A204.1 (cell line): ENCODE data around the gene TTC39A.

ENCODE experiments used
- FAIRE-seq: peaks from 2 replicates; lab custom pipeline; 2012; peaks lifted over from hg19 to GRCh38; lab: Jason Lieb, UNC

The TTC39A gene

DNA sequence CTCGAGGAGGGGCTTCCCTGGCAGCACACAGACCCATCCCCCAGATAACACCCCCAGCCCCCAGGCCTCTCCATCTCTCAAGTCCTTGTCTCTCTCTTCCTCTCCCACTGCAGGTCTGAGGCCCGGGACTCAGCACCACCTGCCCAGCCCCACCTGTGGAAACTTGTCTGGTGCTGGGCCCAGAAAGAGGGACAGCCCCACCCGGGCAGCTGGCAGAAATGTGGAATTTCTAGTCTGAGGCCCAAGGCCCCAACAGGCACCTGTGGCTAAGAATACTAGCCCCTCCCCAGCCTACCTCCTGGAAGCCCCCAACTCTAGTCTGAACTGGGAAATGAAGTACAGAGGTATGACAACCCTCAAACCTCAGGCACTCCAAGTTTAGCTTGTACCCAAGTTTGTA lies 15.4 kb downstream of the TTC39A start:
- no peak for FAIRE-seq

DNA sequence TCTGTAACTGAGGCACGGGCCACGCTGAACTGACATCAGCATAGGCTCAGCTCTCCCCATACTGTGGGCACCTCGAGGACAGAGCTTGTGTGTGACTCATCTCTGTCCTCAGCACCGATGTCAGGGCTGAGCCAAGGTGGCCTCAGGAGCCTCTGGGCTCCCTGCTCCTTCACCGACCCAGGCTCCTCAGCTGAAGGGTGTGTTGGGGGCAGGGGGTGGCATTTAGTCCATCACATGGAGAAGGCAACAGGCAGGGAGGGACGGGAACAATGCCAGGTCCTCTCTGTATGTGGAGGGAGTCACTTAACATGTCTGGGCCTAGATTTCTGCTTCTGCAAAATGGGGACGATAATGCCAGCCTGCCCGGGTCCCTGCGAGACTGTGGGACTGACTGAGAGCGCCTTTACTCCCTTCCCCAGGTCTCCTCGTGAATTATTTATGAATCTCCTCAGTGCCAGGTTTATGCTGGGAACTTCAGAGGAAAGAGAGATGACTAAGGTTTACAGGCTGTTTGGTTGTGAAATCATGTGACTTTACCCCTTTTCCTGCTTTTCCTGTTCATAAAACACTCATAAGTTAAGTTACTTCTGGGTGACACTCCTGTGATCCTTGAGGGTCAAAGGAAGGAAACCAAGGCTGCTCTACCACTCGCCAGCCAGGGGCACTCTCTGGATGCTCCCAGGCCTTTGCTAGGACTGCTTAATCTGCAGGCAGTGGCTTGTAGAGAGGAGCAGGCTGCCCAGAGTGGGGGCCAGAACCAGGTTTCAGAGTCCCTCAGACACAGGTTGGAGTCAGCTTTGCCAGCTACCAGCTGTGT lies 16.2 kb downstream of the TTC39A start:
- no peak for FAIRE-seq

DNA sequence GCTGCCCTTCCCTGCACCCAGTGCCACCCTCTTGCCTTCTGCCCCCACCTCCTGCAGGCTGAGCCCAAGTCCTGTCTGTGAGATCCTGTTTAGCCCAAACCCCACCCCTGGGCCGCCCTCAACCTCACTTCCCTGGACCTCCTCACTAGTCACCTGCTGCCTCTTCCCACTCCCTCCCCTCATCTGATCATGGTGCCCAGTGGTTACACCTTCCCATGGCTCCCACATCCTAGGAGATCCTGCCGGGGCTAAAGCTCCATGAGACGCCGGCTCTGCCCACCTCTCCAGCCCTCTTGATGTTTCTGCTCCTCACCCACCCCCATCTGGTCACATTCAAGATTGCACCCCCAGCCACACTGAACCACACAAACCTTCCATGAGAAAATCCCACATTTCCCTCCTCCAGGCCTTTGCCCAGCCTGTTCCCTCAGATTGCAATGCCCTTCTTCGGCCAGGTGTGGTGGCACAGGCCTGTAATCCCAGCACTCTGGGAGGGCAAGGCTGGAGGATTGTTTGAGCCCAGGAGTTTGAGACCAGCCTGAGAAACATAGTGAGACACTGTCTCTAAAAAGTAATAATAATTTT lies 17.0 kb downstream of the TTC39A start:
- no peak for FAIRE-seq

DNA sequence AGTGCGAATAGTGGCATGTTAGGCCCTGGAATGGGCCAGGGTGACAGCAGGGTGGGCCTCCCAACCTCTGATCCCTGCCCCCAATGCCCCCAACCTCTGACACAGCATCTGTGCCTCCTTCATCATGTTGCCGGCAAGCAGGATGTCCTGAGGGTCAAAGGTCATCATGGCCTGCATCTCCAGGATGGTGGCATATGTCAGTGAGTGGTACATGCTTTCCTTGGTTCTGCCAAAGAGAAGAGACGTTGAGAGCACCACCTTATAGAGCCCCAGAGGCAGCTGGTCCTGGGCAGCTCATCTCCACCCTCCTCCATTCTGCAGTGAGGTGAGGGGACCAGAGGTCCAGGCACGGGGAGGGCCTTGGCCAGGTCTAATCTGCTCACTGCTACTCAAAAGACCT lies 17.6 kb downstream of the TTC39A start:
- no peak for FAIRE-seq

DNA sequence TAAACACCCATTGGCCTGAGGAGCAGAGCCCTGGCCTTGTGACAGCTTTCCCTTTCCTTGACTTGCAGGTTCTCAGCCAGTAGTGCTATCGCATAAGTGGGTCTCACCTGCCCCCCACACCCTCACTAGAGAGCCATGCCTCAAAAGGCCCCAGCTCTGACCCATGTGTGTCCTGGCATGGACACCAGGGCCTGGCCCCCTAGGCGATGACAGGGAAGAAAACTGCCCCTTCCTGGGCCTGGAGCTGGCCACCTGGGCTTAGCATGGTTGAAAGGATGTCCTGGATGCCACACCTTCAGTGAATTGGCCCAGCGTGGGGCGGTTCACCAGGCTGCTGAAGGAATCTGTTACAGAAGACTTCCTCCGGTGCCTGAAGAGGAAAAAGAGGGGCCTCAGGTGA lies 18.5 kb downstream of the TTC39A start:
- FAIRE-seq: no peak

DNA sequence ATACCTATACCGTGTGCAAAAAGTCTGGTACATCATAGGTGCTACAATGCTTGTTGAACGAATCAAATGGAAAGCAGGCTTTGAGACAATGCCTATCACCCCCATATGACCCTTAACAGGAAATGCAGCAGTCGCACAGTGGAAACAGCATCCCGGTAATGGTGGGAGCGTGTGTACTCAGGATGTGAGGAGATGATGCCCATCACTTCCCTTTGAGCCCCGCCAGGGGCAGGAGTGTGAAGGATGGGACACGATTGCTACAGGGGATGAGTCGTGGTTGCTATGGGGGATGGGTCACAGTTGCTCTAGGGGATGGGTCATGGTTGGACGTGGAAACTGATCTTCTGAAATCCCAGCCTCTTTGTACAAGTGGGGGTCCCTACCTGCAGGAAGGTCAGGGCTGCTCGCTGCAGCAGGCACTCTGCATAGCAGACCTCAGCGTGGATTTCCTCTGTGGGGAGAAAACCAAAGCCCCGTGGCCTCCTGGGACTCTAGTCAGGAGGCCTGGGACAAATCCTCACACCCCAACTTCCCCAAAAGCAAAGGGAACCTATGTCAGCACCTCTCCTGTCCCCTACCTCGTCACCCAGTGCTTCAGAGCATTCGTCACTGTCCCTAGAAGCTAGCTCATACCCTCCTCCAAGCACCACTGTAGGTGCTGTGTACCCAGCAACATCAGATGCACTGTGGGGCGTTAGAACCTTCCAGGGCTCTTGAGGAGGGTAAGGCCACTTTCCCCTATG lies 19.3 kb downstream of the TTC39A start:
- no peak for FAIRE-seq

DNA sequence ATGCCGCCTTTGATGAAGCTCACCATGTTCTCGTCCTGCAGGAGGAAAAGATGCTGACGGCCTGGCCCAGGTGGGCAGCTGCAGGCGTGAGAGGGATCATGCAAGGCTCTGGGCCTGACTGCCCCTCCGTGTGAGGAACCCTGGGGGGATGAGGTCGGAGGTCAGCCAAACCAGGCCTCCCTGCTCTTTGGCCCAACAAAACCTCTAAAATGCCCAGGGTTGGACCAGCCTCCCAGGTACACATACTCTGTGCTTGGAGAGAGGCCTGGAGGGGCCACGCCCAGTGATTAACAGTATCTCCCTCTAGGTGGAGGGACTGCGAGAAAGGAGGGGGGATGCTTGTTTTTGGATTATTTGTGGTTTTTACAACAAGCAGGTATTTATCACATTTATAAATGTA lies 21.1 kb downstream of the TTC39A start:
- FAIRE-seq: no peak

DNA sequence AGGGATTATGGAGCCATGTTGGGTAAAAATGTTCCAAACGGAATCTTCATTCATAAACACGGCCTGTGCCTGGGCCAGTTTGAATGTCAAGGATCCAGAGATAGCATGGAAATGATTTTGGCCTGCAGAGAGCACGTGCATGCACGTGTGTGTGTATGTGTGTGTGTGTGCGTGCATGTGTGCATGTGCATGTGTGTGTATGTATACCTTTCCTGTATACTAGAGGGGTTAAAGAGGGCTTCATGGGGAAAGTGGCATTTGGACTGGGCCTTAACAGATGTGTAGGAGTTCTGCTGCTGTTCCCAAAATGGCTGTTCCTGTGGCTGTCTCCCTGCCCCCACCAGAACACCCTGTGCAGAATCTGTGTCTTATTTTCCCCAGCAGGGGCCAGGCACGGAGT lies 21.7 kb downstream of the TTC39A start:
- no peak for FAIRE-seq

DNA sequence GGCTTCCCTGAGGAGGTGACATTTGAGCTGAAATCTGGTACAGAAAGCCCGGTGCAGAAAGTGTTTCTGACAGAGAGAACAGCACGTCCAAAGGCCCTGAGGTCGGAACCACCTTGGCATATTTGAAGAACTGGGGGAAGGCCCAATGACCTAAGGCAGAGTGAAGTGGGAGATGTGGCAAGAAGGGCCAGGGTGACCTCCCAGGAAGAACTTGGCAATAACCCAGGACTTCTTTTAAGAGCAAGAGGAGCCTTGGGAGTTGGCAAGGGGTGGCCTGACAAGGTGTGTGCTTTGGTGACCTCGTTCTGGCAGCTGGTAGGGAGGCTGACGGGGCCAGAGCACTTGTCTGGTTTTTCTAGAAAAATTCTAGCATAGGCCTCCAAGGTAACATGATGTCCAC lies 23.4 kb downstream of the TTC39A start:
- FAIRE-seq: no peak

DNA sequence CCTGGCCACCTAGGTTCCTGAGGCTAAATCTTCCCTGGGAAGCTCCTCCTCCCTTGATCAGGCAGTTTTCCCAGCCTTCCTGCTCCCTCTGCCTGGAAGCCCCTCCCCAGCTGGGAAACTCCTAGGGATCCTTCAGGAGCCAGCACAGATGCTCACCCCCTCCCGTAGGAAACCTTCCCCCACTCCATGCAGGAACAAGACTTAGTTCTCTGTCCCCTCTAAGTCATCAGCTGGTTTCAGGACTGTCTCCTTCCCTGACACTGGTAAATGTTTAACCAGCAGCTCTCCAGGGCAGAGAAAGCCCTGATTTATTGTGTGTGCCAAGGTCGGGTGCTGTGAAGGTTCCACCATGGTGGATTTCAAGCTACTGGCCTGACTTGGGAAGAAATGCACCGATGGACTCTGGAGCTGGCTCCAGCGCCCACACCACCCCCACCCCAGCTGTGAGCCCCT lies 25.0 kb downstream of the TTC39A start:
- FAIRE-seq: no peak

DNA sequence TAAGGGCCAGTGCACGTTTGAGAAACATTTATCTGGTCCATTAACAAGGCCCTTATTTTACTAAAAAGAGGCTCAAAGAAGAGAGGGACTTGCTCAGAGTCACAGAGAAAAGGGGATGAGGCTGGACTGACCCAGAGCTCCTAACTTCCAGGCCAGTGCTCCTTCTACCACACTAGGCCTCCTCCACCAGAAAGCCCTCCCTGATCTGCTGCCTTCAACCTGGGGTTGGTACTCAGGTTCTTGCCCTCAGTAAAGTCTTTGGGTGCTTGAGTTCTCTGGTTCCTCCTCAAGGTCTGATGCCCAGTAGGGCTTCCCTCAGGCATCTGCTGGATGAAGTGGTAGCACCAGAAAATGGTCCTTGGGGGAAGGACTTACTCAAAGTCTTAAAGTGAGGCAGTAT lies 26.0 kb downstream of the TTC39A start:
- FAIRE-seq: no peak

DNA sequence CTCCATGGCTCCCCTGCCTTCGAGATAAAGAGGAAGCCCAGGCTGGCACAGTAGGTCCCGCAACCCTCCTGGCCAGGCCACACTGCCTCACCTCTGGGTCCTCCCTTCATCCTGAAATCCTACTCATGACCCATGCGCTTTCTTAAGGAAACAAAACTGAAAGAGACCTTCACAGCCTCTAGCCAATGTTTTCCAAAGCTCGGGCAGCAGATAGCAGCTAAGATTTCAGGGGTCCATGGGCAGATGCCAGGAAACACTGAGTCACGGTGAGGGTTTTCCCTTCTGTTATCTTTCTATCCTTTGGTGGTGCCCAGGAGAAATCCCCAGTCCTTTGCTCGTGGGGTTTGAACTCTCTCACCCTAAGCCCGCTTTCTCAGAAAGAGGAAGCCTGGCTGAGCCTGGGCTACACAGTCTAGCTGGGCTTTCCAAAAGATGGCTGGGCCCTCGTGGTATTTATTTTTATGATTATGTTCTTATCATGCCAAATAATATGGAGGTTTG lies 26.6 kb downstream of the TTC39A start:
- no peak for FAIRE-seq

DNA sequence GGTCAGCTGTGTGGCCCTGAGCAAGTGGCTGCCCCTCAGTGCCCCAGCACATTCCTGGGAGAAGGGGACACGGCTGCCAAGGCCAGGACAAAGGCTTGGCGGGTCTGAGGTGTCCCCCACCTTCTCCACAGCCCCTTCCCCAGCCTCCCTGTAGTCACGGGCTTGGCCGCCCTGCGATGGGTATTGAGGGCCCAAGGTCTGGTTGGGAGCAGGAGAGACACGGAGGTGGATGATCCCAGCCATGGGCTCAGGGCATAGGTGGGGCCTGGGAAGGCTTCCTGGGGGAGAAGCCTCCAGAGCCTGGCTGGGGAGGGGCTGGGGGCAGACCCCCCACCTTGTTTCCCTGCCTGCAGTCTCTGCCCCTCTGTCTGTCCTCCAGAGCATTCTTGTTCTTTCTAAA lies 27.0 kb downstream of the TTC39A start:
- FAIRE-seq: no peak

DNA sequence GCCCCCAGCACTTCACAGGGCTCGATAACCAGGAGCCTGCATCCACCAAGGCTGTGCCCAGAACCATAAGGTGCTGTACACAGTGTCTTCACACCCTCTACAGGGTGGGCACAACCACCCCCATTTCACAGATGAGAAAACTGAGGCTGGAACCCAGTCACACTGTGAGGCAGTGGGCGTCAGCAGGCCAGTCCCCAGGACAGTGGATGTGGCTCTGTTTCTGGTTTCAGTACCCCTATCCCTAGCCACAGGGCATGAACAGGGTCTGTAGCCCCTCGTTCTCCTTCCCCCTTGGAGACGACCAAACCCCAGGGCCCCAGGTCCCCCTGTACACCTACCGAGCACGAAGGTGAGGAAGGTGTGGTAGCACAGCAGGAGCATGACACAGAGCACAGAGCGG lies 27.6 kb downstream of the TTC39A start:
- no peak for FAIRE-seq

DNA sequence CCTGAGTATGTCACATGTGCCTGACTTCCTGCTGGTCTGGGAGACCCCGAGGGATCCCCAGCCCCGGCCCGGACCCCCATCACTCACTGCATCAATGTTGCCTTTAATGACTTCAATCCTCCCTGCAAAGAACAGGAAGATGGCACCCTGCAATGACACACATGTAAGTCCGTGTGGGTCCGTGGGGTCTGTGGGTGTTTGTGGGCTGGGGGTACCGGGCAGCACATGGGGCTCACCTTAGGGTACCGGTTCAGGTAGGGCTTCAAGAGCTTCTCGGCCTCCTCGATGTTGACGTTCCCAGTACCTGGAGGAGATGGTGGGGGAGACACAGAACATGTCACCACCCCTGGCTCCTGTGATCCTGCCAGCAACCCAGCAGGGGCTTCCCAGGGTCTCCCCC lies 28.1 kb downstream of the TTC39A start:
- FAIRE-seq: no peak

DNA sequence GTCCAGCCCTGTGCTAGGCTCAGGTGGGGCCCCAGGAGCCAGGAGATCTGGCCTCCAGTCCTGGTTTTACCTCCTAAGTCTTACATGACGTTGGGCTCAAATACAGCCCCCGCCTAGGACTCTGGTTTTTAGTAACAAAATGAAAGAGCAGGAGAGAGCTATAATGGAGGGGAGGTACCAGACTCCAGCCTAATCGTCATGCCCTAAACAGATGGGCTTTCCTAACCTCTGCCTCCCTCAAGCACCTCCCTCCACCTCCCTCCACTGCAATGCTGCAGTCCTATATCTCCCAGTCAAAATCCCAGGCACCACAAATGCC lies 28.6 kb downstream of the TTC39A start:
- no peak for FAIRE-seq

DNA sequence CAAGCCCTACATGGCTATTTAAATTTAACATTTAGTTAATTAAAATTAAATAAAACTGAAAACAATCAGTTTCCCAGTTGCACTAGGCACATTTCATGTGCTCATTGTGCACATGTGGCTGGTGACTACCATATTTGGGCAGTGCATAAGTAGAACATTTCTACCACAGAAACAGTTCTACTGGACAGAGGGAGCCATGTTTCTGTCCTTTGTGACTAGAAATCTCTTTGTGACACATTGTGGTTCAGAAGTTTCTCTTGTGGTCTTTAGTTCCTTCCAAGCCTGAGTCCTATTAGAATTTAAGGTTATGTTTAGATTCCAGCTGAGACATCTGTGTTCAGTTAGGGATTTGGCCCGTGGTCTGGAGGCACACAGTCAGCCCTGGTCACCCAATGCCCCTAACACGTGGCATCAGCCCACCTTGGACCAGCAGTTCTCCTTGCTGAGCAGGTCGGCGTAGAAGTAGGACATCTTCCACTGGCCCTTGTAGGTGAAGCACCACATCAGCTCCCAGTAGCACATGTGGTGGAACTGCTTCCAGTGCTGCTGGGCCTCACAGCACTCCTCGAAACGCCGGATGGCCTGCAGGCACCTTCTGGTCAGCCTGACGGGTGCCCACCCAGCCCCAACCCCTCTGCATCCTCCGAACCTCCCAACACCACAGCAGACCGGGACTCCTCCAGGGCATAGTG lies 29.1 kb downstream of the TTC39A start:
- FAIRE-seq: no peak

DNA sequence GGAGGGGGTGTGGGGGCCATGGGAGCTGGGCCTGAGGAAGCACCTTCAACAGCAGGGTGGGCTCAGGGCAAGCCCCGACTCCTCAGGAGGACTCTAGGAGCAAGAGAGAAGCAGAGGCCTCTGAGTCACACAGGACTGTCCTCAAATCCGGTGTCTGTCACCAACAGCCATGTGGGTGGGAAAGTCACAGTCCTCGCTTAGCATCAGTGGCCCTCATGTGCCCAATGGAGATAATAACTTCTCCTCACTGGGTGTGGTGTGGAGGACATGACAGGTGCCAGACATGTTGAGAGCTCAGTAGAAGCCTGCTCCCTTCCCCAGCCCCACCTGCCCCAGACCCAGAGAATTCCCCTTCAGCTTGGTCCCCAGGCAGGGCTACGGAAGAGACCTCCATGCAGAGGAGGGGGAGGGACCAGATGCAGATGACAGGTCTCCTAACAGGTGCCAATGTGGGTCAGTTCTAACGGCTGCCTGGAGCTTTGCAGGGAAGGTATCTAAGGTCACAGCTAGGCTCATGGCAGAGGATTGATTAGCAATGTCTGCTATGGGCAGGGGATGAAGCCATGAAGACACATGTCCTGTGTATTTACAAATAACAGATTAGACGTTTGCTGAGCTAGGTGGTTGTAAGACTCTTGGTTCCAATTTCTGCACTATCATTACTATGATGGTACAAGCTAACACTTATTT lies 30.2 kb downstream of the TTC39A start:
- no peak for FAIRE-seq

DNA sequence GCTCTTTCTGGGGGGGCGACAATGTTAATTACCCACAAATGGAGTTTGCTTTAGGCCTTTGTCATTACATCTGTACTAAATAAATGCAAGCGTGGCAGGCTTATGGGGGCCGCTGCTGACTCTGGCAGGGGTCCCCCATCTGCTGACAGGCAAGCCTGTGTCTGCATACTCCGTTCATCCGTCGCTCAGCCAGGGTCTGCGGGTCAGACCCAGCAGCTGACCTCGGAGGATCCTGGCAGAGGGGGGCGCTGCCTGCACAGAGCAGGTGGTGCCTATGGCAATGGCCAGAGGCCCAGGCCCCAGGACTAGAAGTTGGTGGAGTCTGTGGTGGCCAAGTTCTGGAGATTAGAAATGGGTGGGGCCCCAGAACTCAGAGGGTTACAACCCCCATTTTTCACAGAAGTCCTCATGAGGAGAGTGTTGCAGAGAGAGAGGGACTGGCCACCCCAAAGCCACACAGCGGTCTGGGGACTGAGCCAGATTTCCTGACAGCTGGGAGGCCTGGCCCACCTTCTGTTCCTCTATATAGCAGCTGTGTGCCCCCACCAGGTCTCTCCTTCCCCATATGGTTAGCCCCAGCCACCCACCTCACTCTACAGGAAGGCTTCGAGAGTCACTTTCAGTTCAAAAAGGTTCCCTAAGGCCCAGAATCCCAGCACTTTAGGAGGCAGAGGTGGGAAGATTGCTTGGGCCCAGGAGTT lies 31.0 kb downstream of the TTC39A start:
- FAIRE-seq: no peak

DNA sequence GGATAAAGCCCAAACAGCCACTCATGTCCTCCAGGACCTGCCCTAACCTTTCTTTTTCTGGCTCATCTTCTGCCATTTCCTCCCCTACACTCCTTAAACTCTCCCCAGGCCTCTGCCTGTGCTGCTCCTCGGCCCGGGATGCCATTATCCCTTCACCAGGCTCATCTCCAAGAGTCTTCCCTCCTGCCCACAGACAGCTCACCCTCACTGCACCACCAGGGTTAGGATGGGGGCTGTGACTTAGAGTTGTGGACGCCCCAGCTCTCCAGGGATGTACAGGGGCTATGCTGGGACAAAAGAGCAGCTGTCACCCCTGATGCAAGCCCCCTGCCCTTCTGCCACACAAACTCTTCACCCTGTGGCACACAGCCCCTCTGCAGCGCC lies 32.0 kb downstream of the TTC39A start:
- no peak for FAIRE-seq
